Stimulated activated CD8-positive, alpha-beta memory T cell treated with anti-CD3 and anti-CD28 coated beads, Interleukin-4, amount 100 ng/mL, for 4 hours (primary cell): ENCODE results near the gene SPI1.

Source experiments
- DNase-seq, 2 donors: peaks; one replicate each; pipeline ENCODE4 v3.0.0-alpha.2; 2020; ENCODE audit warnings: low read depth in 2 of 2, low spot score in 1 of 2

SPI1 gene

GRCh38 chr11:47359162-47359561 lies 19.2 kb downstream of the SPI1 start:
- no peak for DNase-seq

GRCh38 chr11:47358731-47359051 lies 19.7 kb downstream of the SPI1 start:
- no peak for DNase-seq

GRCh38 chr11:47357985-47358730 lies 20.2 kb downstream of the SPI1 start:
- DNase-seq, result no peak

- DNase-seq, result no peak
These were observed 21.4 kb downstream of the SPI1 start for GRCh38 chr11:47356998-47357329.

GRCh38 chr11:47356129-47356997 lies 22.0 kb downstream of the SPI1 start:
- no peak for DNase-seq

- DNase-seq, result no peak
These were observed 22.8 kb downstream of the SPI1 start for GRCh38 chr11:47355283-47356128.

GRCh38 chr11:47354913-47355282 lies 23.4 kb downstream of the SPI1 start:
- DNase-seq, result no peak

GRCh38 chr11:47353978-47354774 lies 24.2 kb downstream of the SPI1 start:
- no peak for DNase-seq

- no peak for DNase-seq
These were observed 25.8 kb downstream of the SPI1 start, which contains the start of gene MYBPC3 for GRCh38 chr11:47352556-47352955. TSS of gene MYBPC3 (minus strand) at chr11:47352702. CDS start at chr11:47352647, 55 bp downstream.

GRCh38 chr11:47351156-47352126 lies 26.9 kb downstream of the SPI1 start:
- DNase-seq, result no peak

- no peak for DNase-seq
These were observed 28.0 kb downstream of the SPI1 start for GRCh38 chr11:47350315-47350714.

GRCh38 chr11:47349521-47350095 lies 28.7 kb downstream of the SPI1 start:
- no peak for DNase-seq

GRCh38 chr11:47348859-47349258 lies 29.5 kb downstream of the SPI1 start:
- DNase-seq, result no peak

GRCh38 chr11:47348131-47348802 lies 30.1 kb downstream of the SPI1 start:
- no peak for DNase-seq

GRCh38 chr11:47347137-47347536 lies 31.2 kb downstream of the SPI1 start:
- no peak for DNase-seq

- DNase-seq, result no peak
These were observed 32.3 kb downstream of the SPI1 start for GRCh38 chr11:47345890-47346563.

GRCh38 chr11:47342854-47343253 lies 35.5 kb downstream of the SPI1 start:
- DNase-seq, result no peak
